Keratinocyte (primary cell): ENCODE measurements around the gene L3MBTL4.

Source experiments
- EZH2 ChIP-seq: IDR thresholded peaks from one replicate; pipeline ENCODE4 v1.6.1; 2012; ENCODE audit warnings: inconsistent platforms, mild to moderate bottlenecking, low read length, moderate library complexity
- TF ChIP-seq, protein P1 (sequence below), 3 experiments: IDR thresholded peaks in 1 of 3; conservative IDR thresholded peaks in 1 of 3; optimal IDR thresholded peaks in 1 of 3; 2 replicates in 2 of 3; 3 replicates in 1 of 3; pipeline versions ENCODE3 to v1.5.1; 2011; ENCODE audit warnings: low read length in 3 of 3, mild to moderate bottlenecking in 3 of 3, moderate library complexity in 2 of 3, control low read depth in 1 of 3, inconsistent platforms in 1 of 3; ENCODE audit not compliant: insufficient read depth in 2 of 3; ENCODE audit errors: extremely low read depth in 1 of 3

DNA sequence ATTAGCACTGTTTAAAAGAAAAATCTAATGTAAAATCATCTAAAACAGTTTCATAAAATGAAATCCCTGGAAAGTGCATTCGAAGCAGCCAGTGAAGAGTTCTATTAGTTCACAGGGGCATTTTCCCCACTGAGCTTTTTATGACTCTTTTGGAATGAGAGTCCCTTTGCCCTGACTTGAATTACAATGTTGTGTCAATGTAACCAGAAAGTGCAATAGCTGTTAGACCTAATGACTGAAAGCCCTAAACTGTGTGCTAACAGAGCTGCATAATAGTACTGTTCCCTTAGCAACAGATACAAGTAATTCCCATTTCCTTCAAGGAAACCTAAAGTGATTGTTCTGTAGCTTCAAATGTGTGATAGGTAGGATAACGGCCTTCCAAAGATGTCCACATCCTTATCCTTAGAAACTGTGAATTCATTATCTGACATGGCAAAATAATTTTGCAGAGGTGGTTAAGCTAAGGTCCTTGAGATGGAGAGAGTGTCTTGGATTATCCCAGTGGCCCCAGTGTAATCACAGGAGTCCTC lies 134.4 kb downstream of the L3MBTL4 start:
- TF ChIP-seq, protein P1, sequence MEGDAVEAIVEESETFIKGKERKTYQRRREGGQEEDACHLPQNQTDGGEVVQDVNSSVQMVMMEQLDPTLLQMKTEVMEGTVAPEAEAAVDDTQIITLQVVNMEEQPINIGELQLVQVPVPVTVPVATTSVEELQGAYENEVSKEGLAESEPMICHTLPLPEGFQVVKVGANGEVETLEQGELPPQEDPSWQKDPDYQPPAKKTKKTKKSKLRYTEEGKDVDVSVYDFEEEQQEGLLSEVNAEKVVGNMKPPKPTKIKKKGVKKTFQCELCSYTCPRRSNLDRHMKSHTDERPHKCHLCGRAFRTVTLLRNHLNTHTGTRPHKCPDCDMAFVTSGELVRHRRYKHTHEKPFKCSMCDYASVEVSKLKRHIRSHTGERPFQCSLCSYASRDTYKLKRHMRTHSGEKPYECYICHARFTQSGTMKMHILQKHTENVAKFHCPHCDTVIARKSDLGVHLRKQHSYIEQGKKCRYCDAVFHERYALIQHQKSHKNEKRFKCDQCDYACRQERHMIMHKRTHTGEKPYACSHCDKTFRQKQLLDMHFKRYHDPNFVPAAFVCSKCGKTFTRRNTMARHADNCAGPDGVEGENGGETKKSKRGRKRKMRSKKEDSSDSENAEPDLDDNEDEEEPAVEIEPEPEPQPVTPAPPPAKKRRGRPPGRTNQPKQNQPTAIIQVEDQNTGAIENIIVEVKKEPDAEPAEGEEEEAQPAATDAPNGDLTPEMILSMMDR (optimal IDR thresholded peaks at IDR 0.05 in 1 of 3, IDR thresholded peaks at IDR 0.05 in 1 of 3, conservative IDR thresholded peaks at IDR 0.05 in 1 of 3; ENCODE audit: extremely low read depth in 1 of 3, insufficient read depth in 2 of 3, low read length in 3 of 3) = no peak
- no peak for TF ChIP-seq EZH2
